Stimulated activated naive CD8-positive, alpha-beta T cell treated with anti-CD3 and anti-CD28 coated beads, Interleukin-15, amount 100 ng/mL, for 72 hours (primary cell): Measurements from ENCODE around the gene ABCB10.
"Not testable (repeated sequence)": the region's sequence is repeated elsewhere in the genome, so short reads cannot be mapped to it uniquely, and the experiment has no call there.

Experiments
- ATAC-seq: fragments of 150-1000 bp; cut with Tn5 transposase; 2 replicates; pipeline ENCODE4 v1.10.0; 2021; ENCODE audit warnings: mild to moderate bottlenecking, moderate library complexity
- DNase-seq, 2 donors: peaks; one replicate each; pipeline ENCODE4 v3.0.0; 2021 to 2022
- H3K27ac Mint-ChIP-seq, 2 donors: one replicate each; pipeline ENCODE4 v1.8.0; 2022; ENCODE audit warnings: mild to moderate bottlenecking in 2 of 2, mixed read lengths in 2 of 2, moderate library complexity in 2 of 2
- H3K27me3 Mint-ChIP-seq: one replicate; pipeline ENCODE4 v1.8.0; 2022; ENCODE audit warnings: mixed read lengths
- H3K4me1 Mint-ChIP-seq: one replicate; pipeline ENCODE4 v1.8.0; 2022; ENCODE audit warnings: mild to moderate bottlenecking, mixed read lengths
- H3K4me3 Mint-ChIP-seq, 2 donors: one replicate each; pipeline ENCODE4 v1.8.0; 2022; ENCODE audit warnings: mild to moderate bottlenecking in 2 of 2, mixed read lengths in 2 of 2, moderate library complexity in 1 of 2
- H3K9me3 Mint-ChIP-seq, 2 donors: one replicate each; pipeline ENCODE4 v1.8.0; 2022; ENCODE audit warnings: mixed read lengths in 2 of 2

The ABCB10 gene

GRCh38 chr1:229581485-229581884, 23.0 kb upstream of the ABCB10 start:
- DNase-seq, result no peak
- Mint-ChIP-seq H3K27ac (no peak overlapping the region), H3K9me3 (no peaks in the 10 kb centered on the region), H3K4me1 (no peaks in the 10 kb centered on the region), H3K4me3 (no peak overlapping the region), H3K27me3 (peaks cover 31% of the 10 kb centered on the region)
- no peak for ATAC-seq

- Mint-ChIP-seq H3K27ac (peak overlapping the region in 1 of 2 donors; percentile 55), H3K9me3 (no peaks in the 10 kb centered on the region), H3K4me1 (no peaks in the 10 kb centered on the region), H3K27me3 (peaks cover 31% of the 10 kb centered on the region), H3K4me3 (no peak overlapping the region)
- no peak for DNase-seq
- ATAC-seq, result no peak
Observed at GRCh38 chr1:229579059-229579673, 20.7 kb upstream of the ABCB10 start.

- ATAC-seq (no peak), DNase-seq (no peak)
- H3K4me3 Mint-ChIP-seq, result no peak overlapping the region
- H3K27me3 Mint-ChIP-seq, result peaks cover 31% of the 10 kb centered on the region
- H3K4me1 Mint-ChIP-seq, result no peaks in the 10 kb centered on the region
- H3K9me3 Mint-ChIP-seq, result no peaks in the 10 kb centered on the region
- peak overlapping the region in 1 of 2 donors; percentile 77 for H3K27ac Mint-ChIP-seq
Observed at GRCh38 chr1:229578168-229579058, 19.9 kb upstream of the ABCB10 start.

DNA sequence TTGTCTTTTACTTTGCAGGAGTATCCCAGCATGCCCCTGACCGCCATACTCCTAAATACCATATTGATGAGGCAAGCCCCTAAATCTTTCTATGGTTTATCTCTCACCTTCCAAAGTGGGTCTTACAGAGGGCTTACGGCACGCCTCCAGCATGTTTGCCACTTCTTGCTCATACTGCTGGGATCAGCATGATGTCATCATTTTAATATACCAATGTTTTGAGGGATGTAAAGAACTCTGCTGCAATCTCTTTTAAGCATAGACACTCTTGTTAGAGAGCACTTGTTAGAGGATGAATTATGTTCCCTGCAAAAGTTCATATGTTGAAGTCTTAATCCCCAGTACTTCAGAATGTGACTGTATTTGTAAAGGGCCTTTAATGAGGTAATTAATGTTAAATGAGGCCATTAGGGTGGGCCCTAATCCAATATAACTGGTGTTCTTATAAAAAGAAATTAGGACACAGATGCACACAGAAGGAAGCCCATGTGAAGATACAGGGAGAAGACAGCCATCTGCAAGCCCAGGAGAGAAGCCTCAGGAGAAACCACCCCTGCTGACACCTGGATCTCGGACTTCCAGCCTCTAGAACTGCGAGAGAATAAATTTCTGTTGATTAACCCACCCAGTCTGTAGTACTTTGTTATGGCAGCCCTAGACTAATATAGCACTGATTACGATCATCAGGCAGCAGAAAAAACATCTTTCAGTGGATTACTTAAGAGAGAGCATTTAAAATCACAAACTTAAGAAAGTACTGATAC, 16.4 kb upstream of the ABCB10 start:
- Mint-ChIP-seq H3K27ac (no peak overlapping the region), H3K9me3 (no peaks in the 10 kb centered on the region), H3K4me3 (no peak overlapping the region), H3K4me1 (no peaks in the 10 kb centered on the region), H3K27me3 (peaks cover 25% of the 10 kb centered on the region)
- ATAC-seq (no peak), DNase-seq (no peak)

- H3K4me1 Mint-ChIP-seq, result no peaks in the 10 kb centered on the region
- no peaks in the 10 kb centered on the region for H3K9me3 Mint-ChIP-seq
- DNase-seq (no peak), ATAC-seq (no peak)
- H3K27me3 Mint-ChIP-seq, result no peaks in the 10 kb centered on the region
- H3K27ac Mint-ChIP-seq, result no peak overlapping the region
- H3K4me3 Mint-ChIP-seq, result no peak overlapping the region
Observed at GRCh38 chr1:229572286-229572685, 13.8 kb upstream of the ABCB10 start.

- ATAC-seq (no peak), DNase-seq (no peak)
- no peaks in the 10 kb centered on the region for H3K27me3 Mint-ChIP-seq
- H3K4me1 Mint-ChIP-seq, result no peaks in the 10 kb centered on the region
- H3K4me3 Mint-ChIP-seq, result no peak overlapping the region
- no peak overlapping the region for H3K27ac Mint-ChIP-seq
- no peaks in the 10 kb centered on the region for H3K9me3 Mint-ChIP-seq
Observed at GRCh38 chr1:229570891-229571516, 12.5 kb upstream of the ABCB10 start.

DNA sequence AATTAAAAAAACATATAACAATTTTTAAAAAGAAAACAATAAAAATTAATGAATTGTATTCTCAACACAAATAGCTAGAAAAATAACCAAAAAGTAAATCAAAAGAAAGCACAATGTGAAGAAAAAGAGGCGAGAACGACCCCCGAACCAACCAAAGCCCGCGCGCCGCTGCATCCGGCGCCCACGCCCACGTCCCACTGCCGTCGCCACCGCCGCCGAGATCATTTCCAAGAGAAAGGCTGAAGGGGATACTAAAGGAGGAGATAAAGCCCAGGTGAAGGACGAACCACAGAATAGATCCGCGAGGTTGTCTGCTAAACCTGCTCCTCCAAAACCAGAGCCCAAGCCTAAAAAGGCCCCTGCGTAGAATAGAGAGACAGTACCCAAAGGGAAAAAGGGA, 11.8 kb upstream of the ABCB10 start:
- Mint-ChIP-seq H3K27me3 (no peaks in the 10 kb centered on the region), H3K4me3 (no peak overlapping the region), H3K27ac (no peak overlapping the region), H3K4me1 (no peaks in the 10 kb centered on the region), H3K9me3 (no peaks in the 10 kb centered on the region)
- no peak for ATAC-seq
- no peak for DNase-seq

DNA sequence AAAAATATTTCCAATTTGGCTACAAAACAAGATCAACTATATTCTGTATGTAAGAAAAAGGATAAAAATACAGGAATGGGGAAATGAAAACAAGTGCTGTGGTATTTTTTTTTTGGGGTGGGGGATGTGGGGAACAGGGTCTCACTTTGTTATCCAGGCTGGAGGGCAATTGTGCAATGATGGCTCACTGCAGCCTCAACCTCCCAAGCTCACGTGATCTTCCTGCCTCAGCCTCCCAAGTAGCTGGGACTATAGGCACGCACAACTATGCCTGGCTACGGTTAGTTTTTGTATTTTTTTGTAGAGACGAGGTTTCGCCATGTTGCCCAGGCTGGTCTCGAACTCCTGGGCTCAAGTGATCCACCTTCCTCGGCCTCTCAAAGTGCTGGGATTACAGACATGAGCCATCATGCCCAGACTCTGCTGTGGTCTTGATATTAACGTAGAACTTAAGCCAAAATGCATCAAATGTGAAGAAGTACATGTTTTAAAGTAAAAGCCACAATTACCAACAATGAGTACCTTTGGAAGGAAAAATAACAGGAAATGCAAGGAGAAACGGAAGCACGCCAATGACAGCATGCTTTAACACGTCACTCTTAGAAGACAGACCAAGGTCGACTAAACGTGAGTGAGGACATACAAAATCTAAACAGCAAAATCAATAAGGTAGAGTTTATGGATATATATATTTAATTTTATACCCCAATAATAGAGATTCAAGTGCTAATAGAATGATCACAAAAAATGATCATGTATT, 8.8 kb upstream of the ABCB10 start:
- no peak for ATAC-seq
- H3K4me3 Mint-ChIP-seq, result no peak overlapping the region
- DNase-seq, result no peak
- H3K27ac Mint-ChIP-seq, result no peak overlapping the region
- H3K27me3 Mint-ChIP-seq, result no peaks in the 10 kb centered on the region
- H3K9me3 Mint-ChIP-seq, result no peaks in the 10 kb centered on the region
- no peaks in the 10 kb centered on the region for H3K4me1 Mint-ChIP-seq

DNA sequence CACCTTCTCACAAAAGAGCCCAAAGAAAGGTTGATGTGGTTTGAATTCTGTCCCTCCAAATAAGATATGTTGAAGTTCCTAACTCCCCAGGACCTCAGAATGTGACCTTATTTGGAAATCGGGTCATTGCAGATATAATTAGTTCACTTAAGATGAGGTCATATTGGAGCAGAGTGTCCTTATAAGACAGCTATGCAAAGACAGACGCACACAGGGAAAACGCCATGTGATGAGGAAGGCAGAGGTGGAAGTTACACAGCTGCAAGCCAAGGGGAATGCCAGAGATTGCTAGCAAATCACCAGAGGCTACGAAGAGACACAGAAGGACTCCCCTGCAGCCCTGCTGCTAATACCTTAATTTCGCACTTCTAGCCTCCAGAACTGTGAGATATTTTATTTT, 5.2 kb upstream of the ABCB10 start:
- peaks cover 8% of the 10 kb centered on the region for H3K4me1 Mint-ChIP-seq
- H3K27ac Mint-ChIP-seq, result no peak overlapping the region
- no peaks in the 10 kb centered on the region for H3K9me3 Mint-ChIP-seq
- ATAC-seq, result no peak
- H3K27me3 Mint-ChIP-seq, result no peaks in the 10 kb centered on the region
- no peak for DNase-seq
- no peak overlapping the region for H3K4me3 Mint-ChIP-seq

- no peaks in the 10 kb centered on the region for H3K9me3 Mint-ChIP-seq
- H3K27ac Mint-ChIP-seq, result no peak overlapping the region
- no peaks in the 10 kb centered on the region for H3K27me3 Mint-ChIP-seq
- no peak overlapping the region for H3K4me3 Mint-ChIP-seq
- no peak for DNase-seq
- H3K4me1 Mint-ChIP-seq, result peaks cover 8% of the 10 kb centered on the region
- no peak for ATAC-seq
Observed at GRCh38 chr1:229563241-229563640, 4.7 kb upstream of the ABCB10 start.

DNA sequence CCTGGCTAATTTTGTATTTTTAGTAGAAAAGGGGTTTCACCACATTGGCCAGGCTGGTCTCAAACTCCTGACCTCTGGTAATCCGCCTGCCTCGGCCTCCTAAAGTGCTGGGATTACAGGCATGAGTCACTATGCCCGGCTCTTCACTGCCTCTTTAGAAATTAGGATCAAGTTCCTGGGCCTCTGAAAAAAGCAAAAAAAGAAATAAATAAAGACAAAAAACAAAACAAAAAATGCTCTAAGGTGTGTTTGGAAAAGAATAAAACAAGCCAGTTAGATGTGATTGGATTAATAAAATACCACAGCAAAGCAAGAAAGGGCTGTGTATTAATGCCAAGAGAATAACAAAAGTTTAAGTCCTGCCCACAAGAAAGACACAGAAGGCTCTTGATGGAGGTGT, 4.2 kb upstream of the ABCB10 start:
- no peak overlapping the region for H3K27ac Mint-ChIP-seq
- DNase-seq (no peak), ATAC-seq (no peak)
- H3K27me3 Mint-ChIP-seq, result no peaks in the 10 kb centered on the region
- H3K9me3 Mint-ChIP-seq, result no peaks in the 10 kb centered on the region
- H3K4me3 Mint-ChIP-seq, result no peak overlapping the region
- H3K4me1 Mint-ChIP-seq, result peaks cover 8% of the 10 kb centered on the region

- no peak for ATAC-seq
- no peaks in the 10 kb centered on the region for H3K9me3 Mint-ChIP-seq
- H3K4me1 Mint-ChIP-seq, result peaks cover 21% of the 10 kb centered on the region
- H3K27me3 Mint-ChIP-seq, result no peaks in the 10 kb centered on the region
- no peak for DNase-seq
- no peak overlapping the region for H3K27ac Mint-ChIP-seq
- no peak overlapping the region for H3K4me3 Mint-ChIP-seq
Observed at GRCh38 chr1:229561141-229561540, 2.6 kb upstream of the ABCB10 start.

DNA sequence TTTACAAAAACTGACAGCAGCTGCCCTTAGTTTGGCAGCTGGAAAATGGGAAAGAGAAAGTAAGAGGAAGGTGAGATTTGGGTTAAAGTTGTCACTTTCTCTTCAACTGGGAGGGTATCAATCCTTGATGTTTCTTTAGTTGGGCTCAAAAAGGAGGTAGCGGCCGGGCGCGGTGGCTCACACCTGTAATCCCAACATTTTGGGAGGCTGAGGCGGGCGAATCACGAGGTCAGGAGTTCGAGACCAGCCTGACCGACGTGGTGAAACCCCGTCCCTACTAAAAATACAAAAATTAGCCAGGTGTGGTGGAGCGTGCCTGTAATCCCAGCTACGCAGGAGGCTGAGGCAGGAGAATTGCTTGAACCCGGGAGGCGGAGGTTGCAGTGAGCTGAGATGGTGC, 1.6 kb upstream of the ABCB10 start:
- not testable (repeated sequence) for H3K27me3 Mint-ChIP-seq, DNase-seq, H3K4me3 Mint-ChIP-seq, H3K27ac Mint-ChIP-seq, H3K9me3 Mint-ChIP-seq, ATAC-seq
- peaks cover 29% of the 10 kb centered on the region for H3K4me1 Mint-ChIP-seq

GRCh38 chr1:229559336-229559801, 862 bp upstream of the ABCB10 start:
- H3K27me3 Mint-ChIP-seq, DNase-seq, H3K9me3 Mint-ChIP-seq, ATAC-seq: not testable (repeated sequence)
- Mint-ChIP-seq H3K4me1 (peaks cover 36% of the 10 kb centered on the region), H3K4me3 (peak overlapping the region; percentile 91 to 92), H3K27ac (peak overlapping the region in 1 of 2 donors; percentile 89)

DNA sequence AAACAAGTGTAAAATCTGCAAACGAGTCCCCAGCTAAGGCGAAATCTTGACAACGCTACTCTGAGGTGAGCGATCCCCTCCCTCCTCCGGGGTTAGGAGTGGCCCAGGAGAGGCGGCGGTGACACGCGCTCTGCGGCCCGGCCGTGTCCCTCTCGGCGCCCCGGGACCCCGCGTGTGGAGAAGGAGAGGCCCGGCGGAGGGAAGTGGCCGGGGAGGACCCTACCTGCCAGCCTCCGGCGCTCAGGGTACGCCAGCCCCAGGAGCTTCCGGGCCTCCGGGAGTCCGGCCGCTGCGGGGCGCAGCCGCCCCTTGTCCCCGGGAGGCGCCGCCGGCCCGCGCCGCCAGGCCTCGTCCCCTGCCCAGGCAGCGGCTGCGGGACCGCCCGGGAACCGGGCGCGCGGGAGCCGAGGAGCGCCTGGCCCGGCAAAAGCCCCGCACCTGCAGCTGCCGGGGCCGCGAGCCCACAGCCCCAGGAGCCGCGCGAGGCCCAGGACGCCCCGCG, 543 bp downstream of the ABCB10 start:
- DNase-seq, result peak; percentile 53 to 57
- no peaks in the 10 kb centered on the region for H3K9me3 Mint-ChIP-seq
- no peaks in the 10 kb centered on the region for H3K27me3 Mint-ChIP-seq
- peak overlapping the region; percentile 87 to 90 for H3K4me3 Mint-ChIP-seq
- H3K27ac Mint-ChIP-seq, result peak overlapping the region; percentile 80 to 89
- peaks cover 41% of the 10 kb centered on the region for H3K4me1 Mint-ChIP-seq
- peak; percentile 36 for ATAC-seq
